ENCODE data around the gene RPS19.

The RPS19 gene

DNA sequence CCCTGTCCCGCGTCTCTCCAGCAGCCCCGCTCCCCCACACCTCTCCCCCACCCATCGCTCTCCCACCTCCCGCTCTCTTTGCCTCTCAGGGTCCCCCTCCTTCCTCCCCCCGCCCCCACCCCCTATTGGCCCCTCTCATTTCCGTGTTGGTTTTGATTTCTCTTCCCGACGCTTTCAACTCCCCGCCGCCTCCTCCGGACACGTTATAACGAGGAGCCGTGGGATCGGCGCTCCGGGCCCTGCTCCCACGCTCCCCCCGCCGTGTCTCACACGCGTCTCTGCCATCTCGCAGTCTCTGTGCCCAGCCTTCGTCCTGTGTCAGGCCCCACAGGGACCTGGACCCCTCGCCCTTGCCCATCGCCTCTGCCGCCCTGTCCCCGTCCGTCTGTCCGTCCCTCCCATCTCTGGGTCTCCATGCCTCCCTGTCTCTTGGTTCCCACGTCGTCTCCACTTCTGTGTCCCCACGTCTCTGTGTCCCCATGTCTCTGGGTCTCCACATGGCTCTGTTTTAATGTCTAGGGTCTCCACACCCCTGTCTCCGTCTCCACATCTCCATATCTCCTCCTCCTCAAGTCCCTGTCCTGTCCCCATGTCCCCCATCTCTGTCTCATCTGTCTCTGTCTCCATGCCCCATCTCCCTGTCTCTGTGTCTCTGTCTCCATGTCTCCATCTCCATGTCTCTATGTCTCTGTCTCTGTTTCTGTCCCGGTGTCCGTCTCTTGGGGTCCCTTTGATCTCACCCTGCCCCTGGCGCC lies 55.1 kb downstream of the RPS19 start:
- DNase-seq (ENCODE audit: low read depth, low spot score): no peak

DNA sequence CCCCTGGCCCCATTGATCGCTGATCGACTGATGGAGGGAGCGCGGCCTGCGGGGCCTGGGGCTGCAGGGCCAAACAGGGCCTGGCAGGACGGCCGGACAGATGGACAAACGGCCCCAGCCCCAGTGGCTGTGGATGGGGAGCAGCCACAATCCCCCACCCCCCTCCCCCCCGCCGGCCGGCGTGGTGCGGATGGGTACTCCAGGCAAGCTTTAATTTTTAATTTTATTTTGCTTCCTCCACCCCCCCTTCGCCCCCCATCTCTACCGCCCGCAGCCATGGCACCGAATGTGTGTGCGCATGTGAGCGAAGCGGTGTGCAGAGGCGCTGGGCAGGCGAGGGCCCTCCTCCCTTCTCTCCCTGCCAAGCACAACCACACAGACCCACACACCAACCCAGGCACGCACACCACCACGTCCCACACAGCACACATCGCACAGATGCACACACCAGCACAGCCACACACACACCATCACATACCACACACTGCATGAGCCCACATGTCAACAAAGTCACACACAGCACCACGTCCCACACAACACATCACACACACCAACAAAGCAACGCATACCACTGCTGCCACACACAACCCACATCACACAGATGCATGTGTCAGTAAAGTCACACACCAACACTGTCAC lies 55.8 kb downstream of the RPS19 start:
- DNase-seq (ENCODE audit: low read depth, low spot score): no peak

DNA sequence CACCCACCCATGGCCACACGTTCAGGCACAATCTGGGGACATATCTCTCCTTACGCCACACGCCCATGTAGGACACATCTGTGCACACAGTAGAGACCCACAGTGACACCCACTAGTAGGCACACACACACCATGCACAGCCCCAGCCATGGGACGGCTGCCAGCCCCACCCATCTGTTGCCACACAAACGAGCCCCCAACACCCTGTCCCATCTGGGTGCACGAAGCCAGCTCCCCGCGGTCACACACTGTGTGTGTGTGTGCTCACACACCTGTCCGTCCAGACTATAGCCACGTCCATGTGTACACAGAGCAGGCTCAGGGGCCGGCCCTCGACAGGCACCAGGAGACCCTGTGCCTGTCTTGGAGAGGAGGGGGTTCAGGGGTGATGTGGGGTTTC lies 57.6 kb downstream of the RPS19 start:
- no peak for DNase-seq (ENCODE audit: low read depth, low spot score)

DNA sequence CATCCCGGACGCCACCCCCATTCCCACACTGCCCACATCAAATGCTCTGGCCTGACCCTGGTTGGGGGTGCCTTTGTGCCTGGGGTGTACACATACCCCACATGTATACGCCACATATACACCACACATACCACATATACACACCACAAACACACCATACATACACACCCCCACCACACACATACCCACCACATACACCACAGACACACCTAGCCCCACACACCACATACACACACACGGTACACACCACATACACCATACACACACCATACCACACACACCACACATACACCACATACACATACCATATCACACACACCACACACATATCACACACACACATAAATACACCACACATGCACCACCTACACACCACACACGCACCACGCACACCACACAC lies 58.0 kb downstream of the RPS19 start:
- DNase-seq (ENCODE audit: low read depth, low spot score): no peak

DNA sequence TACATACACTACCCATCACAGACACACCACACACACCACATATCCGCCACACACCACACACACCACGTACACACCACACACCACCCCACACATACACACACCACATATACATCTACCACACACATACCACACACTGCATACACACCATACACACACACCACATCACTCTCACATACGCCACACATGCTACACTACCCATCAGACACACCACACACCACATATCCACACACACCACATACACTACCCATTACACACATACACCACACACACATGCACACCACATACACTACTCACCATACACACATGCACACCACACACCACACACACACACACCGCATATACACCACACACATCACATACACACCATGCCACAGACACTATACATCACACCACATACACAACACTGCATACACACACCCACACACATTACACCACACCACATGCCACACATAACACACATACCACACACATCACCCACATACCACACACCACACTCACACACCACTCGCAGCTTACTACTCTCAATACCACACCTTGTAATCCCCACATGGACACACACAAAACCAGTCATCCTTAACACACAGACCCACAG lies 58.7 kb downstream of the RPS19 start:
- DNase-seq (ENCODE audit: low read depth, low spot score): no peak

DNA sequence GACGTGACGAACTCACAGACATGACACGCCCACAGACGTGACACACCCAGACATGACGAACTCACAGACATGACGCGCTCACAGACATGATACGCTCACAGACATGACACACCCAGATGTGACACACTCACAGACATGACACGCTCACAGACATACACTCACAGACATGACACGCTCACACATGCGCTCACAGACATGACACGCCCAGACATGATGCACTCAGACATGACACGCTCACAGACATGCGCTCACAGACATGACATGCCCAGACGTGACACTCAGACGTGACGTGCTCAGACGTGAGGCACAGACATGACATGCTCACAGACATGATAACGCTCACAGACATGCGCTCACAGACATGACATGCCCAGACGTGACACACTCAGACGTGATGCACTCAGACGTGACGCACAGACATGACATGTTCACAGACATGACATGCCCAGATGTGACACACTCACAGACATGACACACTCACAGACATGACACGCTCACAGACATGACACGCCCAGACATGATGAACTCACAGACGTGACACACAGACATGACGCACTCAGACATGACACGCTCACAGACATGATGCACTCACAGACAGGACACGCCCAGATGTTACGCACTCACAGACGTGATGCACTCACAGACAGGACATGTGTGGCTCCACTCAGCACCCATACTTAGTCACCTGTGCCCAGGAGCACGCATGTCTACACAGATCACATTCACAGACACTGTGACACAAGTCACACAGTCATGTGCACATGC lies 60.1 kb downstream of the RPS19 start:
- DNase-seq (ENCODE audit: low read depth, low spot score): no peak

DNA sequence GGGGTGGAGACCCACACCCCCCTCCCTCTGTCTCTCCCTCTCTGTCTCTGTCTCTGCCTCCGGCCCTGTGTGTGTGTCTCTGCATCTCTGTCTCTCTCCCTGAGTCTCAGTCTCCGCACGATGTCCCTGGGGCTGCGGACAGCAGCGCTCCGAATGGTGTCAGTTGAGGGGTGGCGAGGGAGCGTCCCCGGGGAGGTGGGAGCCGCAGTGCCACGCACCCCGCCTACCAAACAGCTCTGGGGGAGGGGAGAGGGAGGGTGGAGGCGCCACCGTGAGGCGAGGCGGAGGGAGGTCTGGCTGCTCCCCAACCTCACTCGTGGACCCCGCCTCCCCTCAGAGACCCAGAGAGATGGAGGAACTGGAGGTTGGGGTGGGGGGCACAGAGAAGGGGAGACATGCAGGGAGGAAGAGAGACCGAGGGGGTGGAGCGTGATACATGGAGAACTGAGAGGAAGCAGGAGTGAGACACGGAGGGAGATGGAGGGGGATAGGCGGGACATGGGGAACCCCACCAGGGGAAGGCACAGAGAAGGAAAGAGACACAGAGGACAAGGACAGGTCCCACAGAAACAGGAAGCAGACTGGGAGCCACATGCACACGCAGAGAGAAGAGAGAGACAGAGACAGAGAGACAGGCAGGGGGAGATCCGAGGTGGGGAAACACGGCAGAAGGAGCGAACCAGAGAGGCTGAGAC lies 61.0 kb downstream of the RPS19 start:
- no peak for DNase-seq (ENCODE audit: low read depth, low spot score)

DNA sequence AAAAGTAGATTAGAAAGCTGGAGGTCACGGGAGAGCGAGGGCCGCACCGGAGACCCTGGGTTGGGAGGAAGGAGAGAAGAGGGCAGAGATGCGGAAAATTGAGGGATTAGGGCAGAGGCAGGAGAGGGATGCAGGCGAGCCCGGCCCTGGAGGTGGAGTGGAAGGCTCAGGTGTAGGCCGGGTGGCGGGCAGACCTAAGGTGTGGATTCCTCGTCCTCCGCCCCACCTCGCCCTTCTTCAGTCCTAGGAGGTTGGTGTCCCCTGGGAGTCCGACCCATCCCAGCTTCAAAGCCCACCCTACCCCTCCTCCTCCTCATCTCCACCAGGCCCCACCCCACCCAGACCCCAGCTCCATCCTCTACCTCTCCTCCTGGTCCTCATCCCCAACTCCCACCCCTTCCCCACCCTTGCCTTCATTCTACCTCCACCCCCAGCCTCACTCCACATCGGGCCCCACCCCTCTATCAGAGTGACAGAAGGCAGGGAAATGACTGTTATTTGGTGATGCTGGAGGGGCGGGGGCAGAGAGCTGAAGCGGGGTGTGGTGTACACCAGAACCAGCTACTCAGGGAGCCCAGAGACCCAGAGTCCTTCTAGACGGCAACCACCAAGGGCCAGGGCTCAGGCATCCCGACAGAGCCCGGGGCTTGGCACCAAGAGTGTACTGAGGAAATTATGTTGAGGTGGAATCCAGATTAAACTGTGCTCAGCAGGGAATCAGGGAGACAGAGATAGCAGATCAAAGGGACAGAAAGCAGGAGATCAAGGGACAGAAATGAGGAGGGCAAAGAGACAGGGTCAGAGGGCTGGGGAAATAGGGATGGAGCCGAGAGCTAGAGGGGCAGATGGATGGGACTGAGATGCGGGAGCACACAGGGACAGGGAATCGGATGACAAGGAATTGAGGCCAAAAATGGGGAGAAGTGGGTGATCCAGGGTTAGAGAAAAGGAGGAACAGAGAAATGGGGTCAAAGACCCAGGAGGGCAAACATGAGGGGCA lies 61.8 kb downstream of the RPS19 start:
- no peak for DNase-seq (ENCODE audit: low read depth, low spot score)

Data from ELF-1 (cell line).